ENCODE data around the gene OR4K17. TPM values are rescaled to one million over a fixed set of nuclear protein-coding genes. Genes with fewer than 3 reads are reported as not detected.

OR4K17 gene
- total RNA-seq, 1 experiment from 2014 or later = not detected

GRCh38 chr14:20112321-20112720 lies 1.8 kb downstream of the OR4K17 start:
- H3K4me1 ChIP-seq = no peaks in the 10 kb centered on the region
- Mint-ChIP-seq H3K4me3 (ENCODE audit: unreplicated experiment) (no peak overlapping the region), H3K9me3 (ENCODE audit: unreplicated experiment) (no peaks in the 10 kb centered on the region), H3K27me3 (ENCODE audit: insufficient read depth, unreplicated experiment) (no peaks in the 10 kb centered on the region), H3K27ac (ENCODE audit: unreplicated experiment) (no peak overlapping the region), H3K4me1 (ENCODE audit: low read depth, unreplicated experiment) (no peaks in the 10 kb centered on the region), H3K36me3 (ENCODE audit: insufficient read depth, unreplicated experiment) (no peaks in the 10 kb centered on the region)
- no peaks in the 10 kb centered on the region for H3K9me3 ChIP-seq
- H3K36me3 ChIP-seq (ENCODE audit: control insufficient read depth, insufficient read depth, low read length) = no peaks in the 10 kb centered on the region
- BruUV-seq (replicated peaks) = no TSS peak
- H3K27me3 ChIP-seq (replicated peaks; ENCODE audit: control insufficient read depth, insufficient read depth, low read length) = no peaks in the 10 kb centered on the region
- ChIA-PET CTCF (no interaction called here), POLR2A (no interaction called here)
- intact Hi-C loops (cut with micrococcal nuclease; ENCODE audit: unreplicated experiment) = no loop called here
- no peak for TF ChIP-seq CTCF (IDR thresholded peaks at IDR 0.05; ENCODE audit: insufficient read depth in 1 of 2, low read depth in 1 of 2, low read length in 1 of 2, severe bottlenecking in 1 of 2, unreplicated experiment in 1 of 2)
- no peak for DNase-seq
- H3K4me3 ChIP-seq (ENCODE audit: low read depth, low read length) = no peak overlapping the region

GRCh38 chr14:20116748-20117147 lies 6.2 kb downstream of the OR4K17 start:
- no peaks in the 10 kb centered on the region for H3K4me1 ChIP-seq
- H3K27me3 ChIP-seq (replicated peaks; ENCODE audit: control insufficient read depth, insufficient read depth, low read length) = no peaks in the 10 kb centered on the region
- peaks cover 2% of the 10 kb centered on the region for H3K27me3 Mint-ChIP-seq (ENCODE audit: insufficient read depth, unreplicated experiment)
- no peak overlapping the region for H3K4me3 Mint-ChIP-seq (ENCODE audit: unreplicated experiment)
- H3K4me3 ChIP-seq (ENCODE audit: low read depth, low read length) = no peak overlapping the region
- CTCF ChIA-PET = no interaction called here
- DNase-seq = no peak
- H3K27ac Mint-ChIP-seq (ENCODE audit: unreplicated experiment) = no peak overlapping the region
- H3K9me3 Mint-ChIP-seq (ENCODE audit: unreplicated experiment) = peaks cover 19% of the 10 kb centered on the region
- no peak for TF ChIP-seq CTCF (IDR thresholded peaks at IDR 0.05; ENCODE audit: insufficient read depth in 1 of 2, low read depth in 1 of 2, low read length in 1 of 2, severe bottlenecking in 1 of 2, unreplicated experiment in 1 of 2)
- H3K36me3 Mint-ChIP-seq (ENCODE audit: insufficient read depth, unreplicated experiment) = peaks cover 5% of the 10 kb centered on the region
- peaks cover 9% of the 10 kb centered on the region for H3K9me3 ChIP-seq
- H3K4me1 Mint-ChIP-seq (ENCODE audit: low read depth, unreplicated experiment) = no peaks in the 10 kb centered on the region
- POLR2A ChIA-PET = interaction anchor here (0.6 kb wide), 1 partner anchor 226 kb away, joined by 4 read pairs; no protein-coding TSS in a partner anchor
- no TSS peak for BruUV-seq (replicated peaks)
- intact Hi-C loops (cut with micrococcal nuclease; ENCODE audit: unreplicated experiment) = no loop called here
- H3K36me3 ChIP-seq (ENCODE audit: control insufficient read depth, insufficient read depth, low read length) = no peaks in the 10 kb centered on the region

- Histone ChIP-seq H3K4me3 (ENCODE audit: low read depth, low read length) (no peak overlapping the region), H3K4me1 (no peaks in the 10 kb centered on the region), H3K27me3 (replicated peaks; ENCODE audit: control insufficient read depth, insufficient read depth, low read length) (no peaks in the 10 kb centered on the region), H3K9me3 (peaks cover 9% of the 10 kb centered on the region), H3K36me3 (ENCODE audit: control insufficient read depth, insufficient read depth, low read length) (no peaks in the 10 kb centered on the region)
- H3K27me3 Mint-ChIP-seq (ENCODE audit: insufficient read depth, unreplicated experiment) = peaks cover 2% of the 10 kb centered on the region
- BruUV-seq (replicated peaks) = no TSS peak
- H3K9me3 Mint-ChIP-seq (ENCODE audit: unreplicated experiment) = peaks cover 21% of the 10 kb centered on the region
- DNase-seq = peak in 1 of 2 experiments; percentile 6
- intact Hi-C loops (cut with micrococcal nuclease; ENCODE audit: unreplicated experiment) = no loop called here
- ChIA-PET CTCF (no interaction called here), POLR2A (no interaction called here)
- no peak overlapping the region for H3K27ac Mint-ChIP-seq (ENCODE audit: unreplicated experiment)
- peaks cover 5% of the 10 kb centered on the region for H3K36me3 Mint-ChIP-seq (ENCODE audit: insufficient read depth, unreplicated experiment)
- TF ChIP-seq CTCF (IDR thresholded peaks at IDR 0.05; ENCODE audit: insufficient read depth in 1 of 2, low read depth in 1 of 2, low read length in 1 of 2, severe bottlenecking in 1 of 2, unreplicated experiment in 1 of 2) = no peak
- no peaks in the 10 kb centered on the region for H3K4me1 Mint-ChIP-seq (ENCODE audit: low read depth, unreplicated experiment)
- no peak overlapping the region for H3K4me3 Mint-ChIP-seq (ENCODE audit: unreplicated experiment)
These were observed 8.3 kb downstream of the OR4K17 start for GRCh38 chr14:20118795-20119194.

Measured in Caco-2 (cell line).